NCI-H146 treated with DMSO at 0.1 percent for 48 hours (cell line): ENCODE data around the gene ALCAM.

Experiments used
- DNase-seq: peaks from one replicate; lab custom pipeline; 2025; ENCODE audit not compliant: unreplicated experiment; lab: John Stamatoyannopoulos, UW

ALCAM gene

DNA sequence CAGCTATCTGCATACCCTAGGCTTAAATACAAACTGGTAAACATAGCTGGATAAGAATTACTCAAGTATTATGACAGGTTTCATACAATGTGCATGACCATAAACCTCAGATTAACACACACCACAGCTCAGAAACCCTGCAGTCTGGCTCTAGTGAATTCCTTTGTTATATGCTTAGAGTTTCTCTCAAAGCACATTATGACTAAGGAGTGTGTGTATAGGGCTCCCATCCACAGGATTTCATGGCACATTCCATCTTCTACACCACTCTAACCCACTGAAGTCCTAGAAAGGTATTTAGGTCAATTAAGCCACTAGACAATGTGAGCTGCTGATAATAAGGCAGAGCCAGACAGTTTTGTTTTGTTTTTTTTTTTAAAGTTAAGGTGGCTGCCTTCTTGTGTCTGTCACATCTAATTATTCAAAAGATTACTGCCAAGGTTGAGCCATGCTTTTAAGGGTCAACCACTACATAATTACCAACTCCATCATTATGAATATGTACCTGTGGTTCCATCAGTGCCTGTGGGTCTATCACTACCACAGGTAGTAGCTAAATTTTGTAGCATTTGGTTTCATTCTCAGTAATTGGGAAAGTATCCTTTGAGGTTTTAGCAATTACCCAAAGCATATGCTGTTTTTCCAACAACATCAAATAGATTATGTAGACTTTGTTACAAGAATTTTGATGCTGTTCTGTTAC, 107.0 kb downstream of the ALCAM start:
- DNase-seq = peak; percentile 43

- no peak for DNase-seq
Measured at GRCh38 chr3:105480768-105481167, 114.1 kb downstream of the ALCAM start.

DNA sequence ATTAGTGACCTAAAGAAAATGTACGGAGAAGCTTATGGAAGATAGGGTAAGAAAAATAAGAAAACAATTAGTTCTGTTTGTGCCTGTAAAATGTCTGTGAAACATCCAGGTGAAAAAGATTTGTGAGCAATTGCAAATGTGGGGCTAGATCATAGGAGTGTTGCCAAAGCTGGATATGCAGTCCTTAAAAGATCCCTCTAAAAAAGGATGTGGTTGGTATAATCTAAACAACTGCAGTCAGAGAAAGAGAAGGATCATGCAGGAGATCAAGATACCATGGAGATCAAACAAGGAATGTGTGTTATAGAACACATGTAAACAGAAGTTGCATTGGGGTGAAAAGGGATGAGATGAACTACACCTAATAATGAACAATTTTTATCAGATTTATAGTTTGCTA, 116.8 kb downstream of the ALCAM start:
- DNase-seq = no peak

- DNase-seq = no peak
Measured at GRCh38 chr3:105490045-105490444, 123.3 kb downstream of the ALCAM start.

DNA sequence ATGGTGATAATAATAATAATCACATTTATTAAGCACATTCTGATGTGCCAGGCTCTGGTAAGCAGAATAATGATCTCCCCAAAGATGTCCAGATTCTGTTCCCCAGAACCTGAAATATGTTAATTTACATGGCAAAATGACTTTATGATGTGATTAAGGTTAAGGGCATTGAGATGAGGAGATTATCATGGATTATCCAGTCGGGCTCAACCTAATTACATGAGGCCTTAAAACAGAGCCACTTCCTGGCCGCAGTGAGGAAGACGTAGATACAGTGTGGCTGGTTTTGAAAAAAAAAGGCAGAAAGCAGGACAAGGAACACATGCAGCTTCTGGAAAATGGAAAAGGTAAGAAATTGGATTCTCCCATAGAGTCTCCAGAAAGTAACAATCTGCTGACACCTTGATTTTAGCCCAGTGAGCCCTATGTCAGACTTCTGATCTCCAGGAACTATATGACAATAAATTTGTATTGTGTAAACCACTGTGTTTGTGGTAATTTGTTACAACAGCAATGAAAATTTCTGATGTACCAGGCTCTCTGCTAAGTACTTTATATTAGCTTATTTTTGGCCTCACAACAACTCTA, 126.7 kb downstream of the ALCAM start:
- DNase-seq = no peak

GRCh38 chr3:105495021-105495420, 128.3 kb downstream of the ALCAM start:
- no peak for DNase-seq

- no peak for DNase-seq
Measured at GRCh38 chr3:105496343-105496742, 129.6 kb downstream of the ALCAM start.

- DNase-seq = no peak
Measured at GRCh38 chr3:105497386-105497785, 130.7 kb downstream of the ALCAM start.

DNA sequence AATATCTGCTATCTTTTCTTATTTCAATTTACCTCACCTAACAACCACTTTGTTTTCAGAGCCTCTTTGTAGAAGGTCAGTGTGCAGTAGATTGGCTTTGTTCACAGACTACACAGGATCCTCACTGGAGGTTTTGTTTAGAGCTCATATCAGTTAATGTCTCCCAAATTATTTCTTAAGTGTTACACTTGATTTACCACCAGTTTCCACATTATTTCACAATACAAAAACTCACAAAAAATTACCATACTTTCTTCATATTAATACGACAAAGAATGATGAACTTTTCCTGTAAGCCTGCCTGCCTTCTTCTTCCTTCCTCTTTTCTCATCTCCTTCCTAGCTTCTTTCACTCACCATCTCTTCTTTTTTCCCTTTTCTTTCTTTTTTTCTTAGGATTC, 133.3 kb downstream of the ALCAM start:
- peak; percentile 81 for DNase-seq

DNA sequence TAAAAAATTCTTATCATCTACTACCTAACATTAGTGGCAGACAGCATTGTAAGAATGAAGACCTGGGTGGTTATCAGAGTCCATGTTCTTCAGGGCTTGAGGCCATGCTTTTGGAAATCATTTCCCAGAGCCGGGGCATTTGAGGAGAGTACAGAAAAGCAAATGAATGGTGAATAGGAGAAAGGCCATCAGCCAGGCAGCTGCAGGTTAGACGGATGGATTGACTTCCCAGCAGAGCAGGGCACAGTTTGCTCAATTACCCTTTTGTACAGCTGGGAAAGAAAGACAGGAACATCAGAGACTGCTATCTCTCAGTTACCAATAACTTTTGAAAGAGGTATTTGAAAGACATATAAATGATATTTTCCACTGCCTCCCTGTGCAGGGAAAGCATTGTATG, 135.6 kb downstream of the ALCAM start:
- peak; percentile 73 for DNase-seq

GRCh38 chr3:105503191-105503593, 136.5 kb downstream of the ALCAM start:
- DNase-seq = no peak

DNA sequence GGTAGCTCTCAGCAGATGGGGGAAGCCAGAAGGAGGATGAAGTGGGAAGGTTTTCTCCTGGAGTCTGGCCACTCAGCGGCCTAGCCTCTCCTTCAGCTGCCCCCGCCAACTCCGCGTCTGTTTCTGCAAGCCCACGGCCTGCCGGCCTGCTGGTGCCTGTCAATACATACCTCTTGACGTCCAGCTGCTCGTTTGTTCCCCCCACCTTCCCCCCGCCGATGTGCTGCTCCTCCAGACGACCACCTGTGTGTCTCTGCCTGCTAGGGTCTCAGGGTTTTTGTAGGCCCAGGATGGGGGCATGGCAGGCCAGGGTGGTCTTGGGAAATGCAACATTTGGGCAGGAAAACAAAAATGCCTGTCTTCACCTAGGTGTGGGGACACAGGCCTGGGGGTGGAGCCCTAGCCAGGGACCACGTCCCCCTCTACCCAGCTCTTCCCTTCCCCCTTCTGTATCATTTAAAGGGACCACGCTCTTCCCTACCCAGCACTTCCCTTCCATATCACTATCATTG, 137.8 kb downstream of the ALCAM start:
- DNase-seq = no peak

DNA sequence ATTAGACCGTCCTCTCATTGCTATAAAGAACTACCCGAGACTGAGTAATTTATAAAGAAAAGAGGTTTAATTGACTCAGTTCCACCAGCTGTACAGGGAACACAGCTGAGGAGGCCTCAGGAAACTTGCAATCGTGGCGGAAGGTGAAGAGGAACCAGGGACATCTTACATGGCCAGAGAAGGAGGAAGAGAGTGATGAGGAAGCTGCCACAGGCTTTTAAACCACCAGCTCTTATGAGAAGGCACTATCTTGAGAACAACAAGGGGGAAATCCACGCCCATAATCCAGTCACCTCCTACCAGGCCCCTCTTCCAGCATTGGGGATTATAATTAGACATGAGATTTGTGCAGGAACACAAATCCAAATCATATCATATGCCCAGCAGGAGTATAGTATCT, 138.5 kb downstream of the ALCAM start:
- DNase-seq = no peak

DNA sequence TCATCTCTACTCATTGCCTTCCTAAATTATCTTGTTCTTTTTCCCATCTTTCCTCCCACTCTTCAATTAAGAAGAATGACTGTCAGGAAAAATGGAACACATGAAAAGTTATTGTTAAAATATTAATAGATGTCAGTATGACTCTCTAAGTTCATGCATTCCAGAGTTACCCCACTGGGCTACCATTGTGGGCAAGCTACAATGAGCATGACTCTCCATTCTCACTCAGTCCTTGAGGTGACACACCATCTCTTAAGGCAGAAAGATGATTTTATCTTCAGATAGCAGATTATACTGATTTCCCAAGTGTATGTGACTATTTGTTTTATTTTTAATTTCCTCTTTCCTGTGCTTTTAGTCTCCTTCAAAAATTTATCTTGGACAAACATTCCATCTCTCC, 144.3 kb downstream of the ALCAM start:
- DNase-seq = no peak

- DNase-seq = no peak
Measured at GRCh38 chr3:105512061-105512460, 145.4 kb downstream of the ALCAM start.

- DNase-seq = no peak
Measured at GRCh38 chr3:105513042-105513441, 146.3 kb downstream of the ALCAM start.

- DNase-seq = no peak
Measured at GRCh38 chr3:105513886-105514285, 147.2 kb downstream of the ALCAM start.

DNA sequence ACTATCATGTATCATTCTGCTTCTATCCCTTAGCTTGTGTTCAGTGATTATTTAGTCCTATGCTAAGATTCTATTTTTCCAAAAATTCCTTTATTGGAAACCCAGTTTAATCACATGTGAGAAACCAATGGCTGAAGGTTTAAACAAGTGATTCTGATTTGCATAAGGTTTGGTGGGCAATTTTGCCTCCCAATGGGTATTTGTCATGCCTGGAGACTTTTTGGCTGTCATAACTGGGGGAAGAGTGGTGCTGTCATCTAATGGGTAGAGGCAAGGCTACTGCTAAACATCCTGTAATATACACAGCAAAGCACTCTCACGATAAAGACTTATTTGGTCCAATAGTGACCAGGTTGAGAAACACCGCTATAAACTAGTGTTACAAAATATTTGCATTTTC, 148.7 kb downstream of the ALCAM start:
- no peak for DNase-seq

- no peak for DNase-seq
Measured at GRCh38 chr3:105516972-105517371, 150.3 kb downstream of the ALCAM start.

DNA sequence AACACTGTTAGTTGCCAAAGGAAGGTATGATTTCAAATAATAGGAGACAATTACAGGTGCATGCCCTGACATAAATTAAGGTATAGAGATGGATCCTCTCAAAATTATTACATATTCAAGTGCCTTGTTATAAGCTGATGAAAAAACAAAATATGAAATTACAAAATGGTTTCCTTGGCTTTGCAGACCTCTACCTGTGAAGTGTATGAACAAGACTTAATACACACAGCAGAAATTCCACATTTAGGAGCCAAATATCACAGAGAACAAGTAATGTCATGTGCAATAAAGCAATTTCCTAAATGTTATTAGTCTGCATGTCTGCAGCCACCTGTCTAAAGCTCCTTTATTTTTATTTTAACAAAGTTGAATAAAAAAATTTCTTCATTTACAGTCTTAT, 151.5 kb downstream of the ALCAM start:
- peak; percentile 24 for DNase-seq

DNA sequence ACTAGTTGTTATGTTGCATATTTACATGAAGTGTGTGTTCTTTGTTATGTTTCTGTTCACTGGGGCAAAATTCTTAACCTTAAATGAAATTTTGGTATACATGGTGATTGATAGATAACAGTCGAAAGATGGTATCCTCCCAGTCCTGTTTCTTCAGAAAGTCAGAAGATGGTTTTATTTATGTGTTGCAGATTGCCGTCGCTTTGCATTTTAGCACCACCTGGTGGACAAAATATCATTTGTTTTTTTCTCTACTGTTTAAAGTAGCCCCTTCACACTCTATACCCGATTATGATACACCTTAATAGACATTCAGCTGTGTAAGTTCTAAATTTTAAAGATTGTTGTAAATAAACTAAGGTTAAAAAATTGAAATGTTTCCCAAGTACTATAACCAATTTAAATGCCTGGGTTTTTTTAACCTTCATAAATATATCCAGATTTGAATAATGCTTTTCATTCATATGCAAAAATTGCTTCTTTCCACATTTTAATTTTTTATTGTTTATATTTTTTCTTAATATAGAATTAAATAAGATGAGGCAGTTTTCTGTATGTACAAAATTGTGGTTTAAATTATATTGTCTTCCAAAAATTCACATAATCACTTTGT, 152.2 kb downstream of the ALCAM start:
- peak; percentile 83 for DNase-seq

DNA sequence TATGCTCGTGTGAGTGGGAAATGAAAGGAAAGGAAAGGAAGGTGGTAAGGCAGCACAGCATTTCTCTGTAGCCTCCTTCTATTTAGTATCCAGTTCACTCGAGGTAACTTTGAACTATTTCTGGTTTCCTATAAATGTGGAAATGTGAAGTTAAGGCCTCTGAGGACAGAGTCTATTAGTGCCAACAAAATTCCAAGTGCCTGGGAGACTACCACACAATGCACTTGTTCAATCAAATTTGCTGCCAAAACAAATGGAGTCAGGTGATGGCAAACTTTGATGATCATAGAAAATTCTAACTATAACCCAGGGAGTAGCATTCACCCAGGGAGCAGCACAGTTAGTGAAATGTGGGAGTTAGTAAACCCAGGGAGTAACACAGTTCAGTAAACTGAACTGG, 155.1 kb downstream of the ALCAM start:
- no peak for DNase-seq
